ENCODE results near the gene HIKESHI.
A peak's percentile ranks its signal among the peaks of the same experiment; 100 is the strongest.

The HIKESHI gene

GRCh38 chr11:86380295-86381059, 78.4 kb downstream of the HIKESHI start:
- no peak for FAIRE-seq

GRCh38 chr11:86383041-86383955, 81.3 kb downstream of the HIKESHI start:
- FAIRE-seq = no peak

- no peak for FAIRE-seq
Measured at GRCh38 chr11:86386283-86386682, 84.2 kb downstream of the HIKESHI start.

GRCh38 chr11:86386746-86387145, 84.7 kb downstream of the HIKESHI start:
- FAIRE-seq = no peak

GRCh38 chr11:86388198-86388597, 86.2 kb downstream of the HIKESHI start:
- FAIRE-seq = peak; percentile 51

GRCh38 chr11:86390487-86390886, 88.4 kb downstream of the HIKESHI start:
- FAIRE-seq = no peak

- no peak for FAIRE-seq
Measured at GRCh38 chr11:86395061-86395551, 93.1 kb downstream of the HIKESHI start.
